Dedifferentiated amniotic fluid mesenchymal stem cell (primary cell): Measurements from ENCODE around the gene GMPR2.
"Not testable (repeated sequence)": the region's sequence is repeated elsewhere in the genome, so short reads cannot be mapped to it uniquely, and the experiment has no call there.

ENCODE experiments used
- DNase-seq: peaks from one replicate; pipeline ENCODE4 v3.0.0-alpha.2; 2016; ENCODE audit errors: extremely low spot score

The GMPR2 gene

GRCh38 chr14:24202538-24202937, 30.2 kb upstream of the GMPR2 start:
- not testable (repeated sequence) for DNase-seq

- DNase-seq = not testable (repeated sequence)
These were observed 29.4 kb upstream of the GMPR2 start for GRCh38 chr14:24203249-24203886.

- DNase-seq = no peak
These were observed 28.3 kb upstream of the GMPR2 start for GRCh38 chr14:24204163-24205146.

GRCh38 chr14:24206260-24207103, 26.2 kb upstream of the GMPR2 start:
- DNase-seq = no peak

- DNase-seq = no peak
These were observed 25.6 kb upstream of the GMPR2 start for GRCh38 chr14:24207104-24207551.

- no peak for DNase-seq
These were observed 25.1 kb upstream of the GMPR2 start for GRCh38 chr14:24207625-24208024.

GRCh38 chr14:24211311-24211710, 21.4 kb upstream of the GMPR2 start:
- DNase-seq = no peak

- peak; percentile 98 for DNase-seq
These were observed 19.5 kb upstream of the GMPR2 start, which contains the start of gene CHMP4A for GRCh38 chr14:24212924-24213865. CHMP4A (minus strand) TSS chr14:24213488; CDS start chr14:24213439, 49 bp downstream.

- DNase-seq = no peak
These were observed 18.7 kb upstream of the GMPR2 start for GRCh38 chr14:24213866-24214662.

GRCh38 chr14:24215495-24216344, 17.0 kb upstream of the GMPR2 start, which contains the start of gene MDP1:
MDP1 (minus strand) TSS chr14:24216066; CDS start chr14:24215955, 111 bp downstream.
- DNase-seq = peak; percentile 81

- no peak for DNase-seq
These were observed 16.4 kb upstream of the GMPR2 start for GRCh38 chr14:24216345-24216699.

GRCh38 chr14:24216876-24217275, 15.9 kb upstream of the GMPR2 start:
- DNase-seq = not testable (repeated sequence)

- DNase-seq = no peak
These were observed 13.6 kb upstream of the GMPR2 start for GRCh38 chr14:24219080-24219479.

GRCh38 chr14:24219521-24219920, 13.2 kb upstream of the GMPR2 start:
- no peak for DNase-seq

GRCh38 chr14:24222987-24223386, 9.7 kb upstream of the GMPR2 start:
- DNase-seq = not testable (repeated sequence)

GRCh38 chr14:24224618-24225071, 8.1 kb upstream of the GMPR2 start:
- no peak for DNase-seq

GRCh38 chr14:24226473-24226872, 6.3 kb upstream of the GMPR2 start:
- DNase-seq = no peak

- no peak for DNase-seq
These were observed 3.8 kb upstream of the GMPR2 start for GRCh38 chr14:24228902-24229301.
